DND-41 (cell line): ENCODE measurements around the gene ARL8B.

Source experiments
- ATAC-seq: fragments of 200-7000 bp; cut with Tn5 transposase; 3 replicates; pipeline ENCODE4 v1.9.1; 2021; ENCODE audit warnings: low read depth; ENCODE audit not compliant: insufficient read depth
- DNase-seq: peaks from one replicate; pipeline ENCODE4 v3.0.0-alpha.2; 2020
- H2AFZ ChIP-seq: 2 replicates; pipeline ENCODE4 v1.6.0; 2012; ENCODE audit warnings: low read depth, low read length
- H3K27ac ChIP-seq: 2 replicates; pipeline ENCODE4 v1.5.1; 2012; ENCODE audit warnings: low read length, inconsistent platforms
- H3K27me3 ChIP-seq: fragments of 200-600 bp; sonication (generic); 2 replicates; pipeline ENCODE4 v1.6.0; 2012; ENCODE audit warnings: low read length, mild to moderate bottlenecking, inconsistent platforms; ENCODE audit not compliant: insufficient read depth, poor library complexity
- H3K36me3 ChIP-seq: 2 replicates; pipeline ENCODE4 v1.5.1; 2012; ENCODE audit warnings: low read length, inconsistent platforms; ENCODE audit not compliant: insufficient read depth
- H3K4me1 ChIP-seq: 2 replicates; pipeline ENCODE4 v1.5.1; 2012; ENCODE audit warnings: mild to moderate bottlenecking, low read length; ENCODE audit not compliant: insufficient read depth
- H3K4me2 ChIP-seq: 2 replicates; pipeline ENCODE4 v1.6.0; 2012; ENCODE audit warnings: mild to moderate bottlenecking, moderate library complexity, low read length, inconsistent platforms; ENCODE audit not compliant: insufficient read depth
- H3K4me3 ChIP-seq, 2 experiments: fragments of 200-600 bp in 1 of 2; shearing (Covaris generic) in 1 of 2; 2 replicates each; pipeline ENCODE4 v1.5.1; 2012 to 2016; ENCODE audit warnings: inconsistent platforms in 2 of 2, low read length in 2 of 2, mild to moderate bottlenecking in 2 of 2, low read depth in 1 of 2, moderate library complexity in 1 of 2
- H3K79me2 ChIP-seq: 2 replicates; pipeline ENCODE4 v1.6.0; 2012; ENCODE audit warnings: low read length, inconsistent platforms; ENCODE audit not compliant: insufficient read depth
- H3K9ac ChIP-seq: 2 replicates; pipeline ENCODE4 v1.6.0; 2012; ENCODE audit warnings: low read depth, mild to moderate bottlenecking, inconsistent platforms, low read length, moderate library complexity
- H3K9me3 ChIP-seq: 2 replicates; pipeline ENCODE4 v1.5.1; 2012; ENCODE audit warnings: low read length, moderate library complexity, mild to moderate bottlenecking, inconsistent platforms; ENCODE audit not compliant: insufficient read depth, severe bottlenecking
- H4K20me1 ChIP-seq: 2 replicates; pipeline ENCODE4 v1.6.0; 2012; ENCODE audit warnings: low read length; ENCODE audit not compliant: insufficient read depth
- CTCF ChIP-seq: IDR thresholded peaks from 2 replicates; pipeline ENCODE4 v1.5.1; 2012; ENCODE audit warnings: borderline replicate concordance, low read length, moderate library complexity, mild to moderate bottlenecking; ENCODE audit not compliant: poor library complexity, severe bottlenecking; ENCODE audit errors: extremely low read depth
- EZH2 ChIP-seq: IDR thresholded peaks from 3 replicates; pipeline ENCODE4 v1.6.1; 2012; ENCODE audit warnings: borderline replicate concordance, low read depth, mild to moderate bottlenecking, moderate library complexity, low read length, inconsistent platforms; ENCODE audit not compliant: severe bottlenecking

ARL8B gene

GRCh38 chr3:5184499-5184898 is 62.4 kb downstream of the ARL8B start:
- Histone ChIP-seq H2AFZ (no peak overlapping the region), H4K20me1 (peaks cover 13% of the 10 kb centered on the region), H3K4me2 (no peak overlapping the region; the same call in 1 of the 2 replicates), H3K4me3 (no peak overlapping the region), H3K4me1 (peaks cover 76% of the 10 kb centered on the region), H3K9me3 (no peaks in the 10 kb centered on the region), H3K9ac (no peak overlapping the region), H3K79me2 (peaks cover 73% of the 10 kb centered on the region), H3K36me3 (peaks cover 35% of the 10 kb centered on the region), H3K27me3 (no peaks in the 10 kb centered on the region), H3K27ac (peak overlapping the region; percentile 95)
- no peak for DNase-seq
- no peak for ATAC-seq
- TF ChIP-seq CTCF (no peak), EZH2 (no peak)

DNA sequence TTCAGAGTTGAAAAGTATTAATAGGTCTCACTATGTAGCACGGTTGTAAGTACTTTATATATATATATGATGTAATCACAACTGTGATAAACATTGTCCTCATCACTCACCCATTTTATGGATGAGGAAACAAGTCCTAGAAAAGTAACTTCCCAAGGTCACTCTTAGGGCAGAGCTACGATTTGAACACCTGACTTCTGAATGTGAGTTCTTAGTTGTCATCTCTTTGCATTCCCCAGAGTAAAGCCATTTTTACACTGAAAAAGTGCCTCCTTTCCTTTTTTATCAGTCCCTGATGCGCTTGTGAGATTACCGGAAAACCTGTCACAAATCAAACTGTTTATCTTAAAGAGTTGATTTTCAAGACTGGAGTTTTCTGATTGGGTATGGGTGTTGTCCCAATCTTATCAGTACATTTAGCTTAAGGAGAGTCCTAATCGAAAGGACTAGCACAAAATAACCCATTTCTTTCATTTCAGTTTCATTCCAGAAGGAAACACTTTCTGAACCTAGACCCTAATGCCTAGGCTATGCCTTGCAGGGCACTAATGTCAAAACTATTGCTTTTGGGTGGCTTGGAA is 63.1 kb downstream of the ARL8B start:
- Histone ChIP-seq H3K4me2 (no peak overlapping the region; the same call in 1 of the 2 replicates), H4K20me1 (peaks cover 15% of the 10 kb centered on the region), H3K9me3 (no peaks in the 10 kb centered on the region), H3K27me3 (no peaks in the 10 kb centered on the region), H3K9ac (peak overlapping the region; percentile 99; the same call in 1 of the 2 replicates), H3K27ac (peak overlapping the region; percentile 94), H2AFZ (no peak overlapping the region), H3K4me1 (peaks cover 69% of the 10 kb centered on the region), H3K79me2 (peaks cover 73% of the 10 kb centered on the region), H3K36me3 (peaks cover 35% of the 10 kb centered on the region), H3K4me3 (no peak overlapping the region)
- DNase-seq (no peak), ATAC-seq (no peak)
- TF ChIP-seq EZH2 (no peak), CTCF (no peak)

DNA sequence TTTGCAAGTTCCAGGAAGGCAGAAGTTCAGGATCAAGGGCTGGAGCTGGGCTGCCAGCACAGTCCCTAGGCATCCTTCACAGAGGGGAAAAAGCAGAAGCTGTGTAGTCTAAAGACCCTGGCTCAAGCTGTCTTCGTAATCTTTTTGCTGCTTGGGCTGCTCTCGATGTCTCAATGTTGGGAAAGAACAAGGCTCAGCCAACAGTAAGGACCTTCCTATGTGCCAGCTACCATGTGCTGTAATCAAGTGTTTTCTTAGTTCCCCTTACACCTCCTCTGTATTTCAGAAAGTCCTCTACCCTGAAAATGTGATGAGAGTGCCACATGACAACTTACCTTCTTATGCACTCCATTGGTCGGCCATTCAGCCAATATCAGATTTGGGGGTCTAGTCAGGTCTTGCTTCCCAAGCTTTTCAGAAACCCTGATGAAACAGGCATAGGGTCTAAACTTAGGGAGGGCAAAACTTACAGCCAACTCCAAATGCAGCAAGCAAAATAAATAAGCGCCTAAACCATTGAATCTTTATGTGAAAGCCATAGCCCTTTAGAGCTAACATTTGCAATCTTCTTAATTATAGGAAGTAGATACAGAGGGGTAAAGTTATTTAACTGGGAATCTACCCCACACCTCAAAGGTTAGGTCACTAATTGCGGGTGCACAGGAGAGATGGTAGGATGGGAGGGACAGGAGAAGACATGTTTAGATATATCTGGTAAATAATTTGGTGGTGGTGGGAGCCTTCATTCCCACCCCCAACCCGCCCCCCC is 64.2 kb downstream of the ARL8B start:
- H3K79me2 ChIP-seq, result peaks cover 77% of the 10 kb centered on the region

More for the DNA sequence above, 64.2 kb downstream of the ARL8B start:
- Histone ChIP-seq H3K9ac (peak overlapping the region; percentile 99), H3K9me3 (no peaks in the 10 kb centered on the region), H3K4me3 (peak overlapping the region in 1 of 2 experiments; percentile 88; a peak in 2 of 4 replicates), H3K27me3 (no peaks in the 10 kb centered on the region), H3K4me1 (peaks cover 66% of the 10 kb centered on the region), H4K20me1 (peaks cover 19% of the 10 kb centered on the region), H3K27ac (peak overlapping the region; percentile 94), H2AFZ (no peak overlapping the region), H3K4me2 (peak overlapping the region; percentile 94), H3K36me3 (peaks cover 36% of the 10 kb centered on the region)
- ATAC-seq (no peak), DNase-seq (no peak)
- TF ChIP-seq CTCF, result no peak
- no peak for TF ChIP-seq EZH2
